Subcutaneous adipose tissue (tissue), 4 donors: Measurements from ENCODE around the gene NR6A1. TPM values are rescaled to one million over a fixed set of nuclear protein-coding genes. Genes with fewer than 3 reads are reported as not detected.

Source experiments
- CTCF ChIP-seq: fragments of 450-650 bp; IDR thresholded peaks from one replicate; pipeline ENCODE4 v1.5.1; 2016; ENCODE audit warnings: low read depth, mild to moderate bottlenecking, control low read depth, antibody characterized with exemption, moderate library complexity
- total RNA-seq, 4 donors: library from RNA; depleted of rRNA; stranded (reverse); fragments of >200 nt; gene quantifications; one replicate each; pipeline ENCODE4 v1.1.0, GENCODE V29; 2016

NR6A1 gene
- total RNA-seq, 4 donors from 2014 or later: 0.65 to 4.4 (median 1.6) TPM

DNA sequence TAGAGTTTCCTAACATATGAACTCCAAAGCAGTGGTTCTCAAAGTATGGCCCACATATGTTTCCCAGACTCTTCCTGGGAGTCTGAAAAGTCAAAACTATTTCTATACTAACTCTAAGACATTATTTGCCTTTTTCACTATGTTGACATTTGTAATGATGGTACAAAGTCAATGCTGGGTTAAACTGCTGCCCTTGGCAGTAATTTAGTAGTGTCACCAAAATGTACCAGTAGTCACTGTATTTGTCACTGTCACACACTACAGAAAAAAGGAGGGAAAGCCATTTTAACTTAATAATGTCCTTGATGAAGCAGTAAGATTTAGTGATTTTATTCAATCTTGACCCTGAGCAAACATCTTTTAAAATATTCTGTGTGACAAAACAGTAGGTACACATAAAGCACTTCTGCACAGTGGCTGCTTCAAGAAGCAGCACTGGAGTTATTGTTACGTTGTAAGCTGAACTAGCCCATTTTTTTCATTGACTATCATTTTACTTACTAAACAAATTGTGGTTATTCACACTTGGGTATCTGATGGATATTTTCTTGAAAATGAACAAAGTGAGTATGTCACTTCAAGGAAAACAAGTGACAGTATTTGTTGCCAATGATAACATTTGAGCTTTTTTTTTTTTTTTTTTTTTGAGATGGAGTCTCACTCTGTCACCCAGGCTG lies 90.3 kb downstream of the NR6A1 start:
- TF ChIP-seq CTCF: no peak

- no peak for TF ChIP-seq CTCF
Observed at GRCh38 chr9:124680049-124680448, 91.1 kb downstream of the NR6A1 start.

- TF ChIP-seq CTCF: no peak
Observed at GRCh38 chr9:124676159-124676551, 95.0 kb downstream of the NR6A1 start.

DNA sequence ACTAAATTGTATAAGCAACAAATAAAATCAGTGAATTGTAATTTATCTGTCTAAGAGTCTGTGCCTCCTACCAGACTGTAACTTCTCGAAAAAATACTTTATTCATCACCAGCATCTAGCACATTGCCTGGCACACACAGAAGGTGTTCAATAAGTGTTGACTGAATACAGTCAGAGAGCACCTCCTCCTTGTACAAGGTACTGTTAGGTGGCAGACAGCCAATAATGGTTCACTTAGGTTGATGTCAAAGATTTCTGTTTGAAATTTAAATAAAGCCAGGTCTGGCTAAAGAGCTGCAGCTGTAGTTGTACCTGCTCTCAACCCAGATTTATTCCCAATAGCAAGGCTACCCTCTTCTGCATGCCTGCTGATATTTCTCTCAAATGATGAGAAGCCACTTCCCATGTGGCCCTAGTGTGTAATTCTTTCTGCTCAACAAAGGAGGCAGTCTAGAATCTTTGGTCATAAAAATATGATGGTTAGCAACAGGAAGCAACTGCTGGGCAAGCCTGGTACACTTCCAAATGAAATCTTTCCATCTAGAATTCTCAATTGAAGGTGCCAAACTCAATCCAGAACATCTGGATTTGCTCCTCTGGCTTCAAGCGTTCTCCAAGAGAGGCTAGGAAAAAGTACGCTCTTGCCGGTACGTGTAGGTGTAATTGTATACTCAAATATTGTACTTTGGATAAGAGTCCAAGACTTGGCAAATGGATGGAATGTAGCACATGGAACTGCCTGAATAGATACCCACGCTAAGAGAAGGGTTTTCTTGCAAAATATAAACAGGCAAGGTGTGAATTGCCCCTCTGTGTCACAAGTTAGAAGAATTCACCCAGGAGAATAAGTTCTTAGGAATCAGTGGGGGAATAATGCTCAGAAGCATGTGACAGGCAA lies 95.6 kb downstream of the NR6A1 start:
- TF ChIP-seq CTCF: no peak

GRCh38 chr9:124674651-124675050 lies 96.5 kb downstream of the NR6A1 start:
- TF ChIP-seq CTCF: no peak

- no peak for TF ChIP-seq CTCF
Observed at GRCh38 chr9:124673063-124673462, 98.0 kb downstream of the NR6A1 start.

DNA sequence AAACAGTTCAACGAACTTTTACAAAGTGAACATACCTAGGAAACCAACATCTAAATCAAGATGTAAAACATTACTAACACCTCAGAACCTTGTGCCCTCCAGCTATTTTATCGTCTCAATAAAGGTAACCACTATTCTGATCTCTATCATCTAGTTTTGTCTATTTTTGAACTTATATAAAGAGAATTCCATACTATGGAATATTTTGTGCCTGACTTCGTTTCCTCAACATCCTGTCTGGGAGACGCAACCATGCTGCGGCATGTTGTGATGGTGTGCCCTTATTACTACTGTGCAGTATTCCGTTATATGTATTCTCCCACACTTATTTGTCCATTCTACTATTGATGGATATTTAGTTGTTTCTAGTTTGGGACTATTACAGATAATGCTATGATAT lies 99.2 kb downstream of the NR6A1 start:
- no peak for TF ChIP-seq CTCF
